WTC11 (cell line): ENCODE data around the gene ATP6V1C2. TPM values are rescaled to one million over a fixed set of nuclear protein-coding genes. Genes with fewer than 3 reads are reported as not detected.

Experiments
- ATAC-seq: fragments of 200-7000 bp; cut with Tn5 transposase; 2 replicates; pipeline ENCODE4 v1.10.0; 2021; ENCODE audit warnings: mild to moderate bottlenecking, moderate library complexity
- CTCF ChIA-PET: fragments of 300-600 bp; sonication (Branson Sonifier 250); formaldehyde crosslinking; loops from one replicate; lab custom pipeline; 2021; ENCODE audit warnings: antibody characterized with exemption; lab: Charles Lee
- POLR2A ChIA-PET: fragments of 350-600 bp; sonication (Branson Sonifier 250); formaldehyde crosslinking; loops from one replicate; lab custom pipeline; 2021; ENCODE audit warnings: antibody characterized with exemption; lab: Charles Lee
- DNase-seq: peaks from one replicate; pipeline ENCODE4 v3.0.0; 2021; ENCODE audit warnings: low spot score
- H3K27ac Mint-ChIP-seq: 2 replicates; pipeline ENCODE4 v1.8.0; 2021; ENCODE audit warnings: mixed read lengths
- H3K27me3 Mint-ChIP-seq: 2 replicates; pipeline ENCODE4 v1.8.0; 2021; ENCODE audit warnings: low read depth, mild to moderate bottlenecking, moderate library complexity, mixed read lengths
- H3K36me3 Mint-ChIP-seq: 2 replicates; pipeline ENCODE4 v1.8.0; 2021; ENCODE audit warnings: mixed read lengths
- H3K4me1 Mint-ChIP-seq: 2 replicates; pipeline ENCODE4 v1.8.0; 2022; ENCODE audit warnings: mixed read lengths
- H3K4me3 Mint-ChIP-seq: 2 replicates; pipeline ENCODE4 v1.8.0; 2021; ENCODE audit warnings: mild to moderate bottlenecking, moderate library complexity, mixed read lengths
- H3K9me3 Mint-ChIP-seq: 2 replicates; pipeline ENCODE4 v1.8.0; 2021; ENCODE audit warnings: mixed read lengths
- ESRRA ChIP-seq: sonication (generic); formaldehyde crosslinking; IDR thresholded peaks from 2 replicates; pipeline ENCODE4 v1.8.1; 2022; ENCODE audit warnings: mild to moderate bottlenecking, missing genetic modification reagents, borderline replicate concordance
- ETV6 ChIP-seq: sonication (generic); formaldehyde crosslinking; IDR thresholded peaks from 2 replicates; pipeline ENCODE4 v1.8.1; 2022; ENCODE audit warnings: mild to moderate bottlenecking, missing genetic modification reagents
- FOXP1 ChIP-seq: sonication (generic); formaldehyde crosslinking; IDR thresholded peaks from 2 replicates; pipeline ENCODE4 v1.8.0; 2022; ENCODE audit warnings: missing genetic modification reagents, mild to moderate bottlenecking, moderate library complexity, borderline replicate concordance
- JAZF1 ChIP-seq: fragments of 250-450 bp; sonication (Bioruptor Pico); IDR thresholded peaks from 2 replicates; pipeline ENCODE4 v1.9.0; 2021; ENCODE audit warnings: moderate library complexity, mild to moderate bottlenecking, inconsistent platforms
- JUN ChIP-seq: sonication (generic); formaldehyde crosslinking; IDR thresholded peaks from 2 replicates; pipeline ENCODE4 v1.8.0; 2023; ENCODE audit warnings: mild to moderate bottlenecking, missing genetic modification reagents
- NR1H2 ChIP-seq: sonication (generic); formaldehyde crosslinking; IDR thresholded peaks from 2 replicates; pipeline ENCODE4 v1.9.0; 2021; ENCODE audit warnings: mild to moderate bottlenecking, moderate library complexity, missing genetic modification reagents
- SOX15 ChIP-seq: fragments of 250-450 bp; sonication (Bioruptor Pico); IDR thresholded peaks from 2 replicates; pipeline ENCODE4 v1.9.0; 2021; ENCODE audit warnings: mild to moderate bottlenecking
- ZNF219 ChIP-seq: sonication (generic); formaldehyde crosslinking; IDR thresholded peaks from 2 replicates; pipeline ENCODE4 v1.8.0; 2023; ENCODE audit warnings: missing genetic modification reagents, mild to moderate bottlenecking, borderline replicate concordance
- total RNA-seq: library from RNA; stranded (reverse); gene quantifications from 3 replicates; pipeline ENCODE4 v1.2.3, GENCODE V29; 2021
- TF ChIP-seq, protein P1 (sequence below): sonication (generic); formaldehyde crosslinking; IDR thresholded peaks from 2 replicates; pipeline ENCODE4 v1.8.0; 2023; ENCODE audit warnings: missing genetic modification reagents, mild to moderate bottlenecking, borderline replicate concordance
- TF ChIP-seq, protein P2 (sequence below): fragments of 250-450 bp; sonication (Bioruptor Pico); IDR thresholded peaks from 2 replicates; pipeline ENCODE4 v1.9.0; 2021; ENCODE audit warnings: mild to moderate bottlenecking, borderline replicate concordance
- TF ChIP-seq, protein P3 (sequence below): sonication (generic); formaldehyde crosslinking; IDR thresholded peaks from 2 replicates; pipeline ENCODE4 v1.8.0; 2023; ENCODE audit warnings: mild to moderate bottlenecking, missing genetic modification reagents
- TF ChIP-seq, protein P4 (sequence below): sonication (generic); formaldehyde crosslinking; conservative IDR thresholded peaks from 2 replicates; pipeline ENCODE4 v1.8.1; 2022; ENCODE audit warnings: mild to moderate bottlenecking, missing genetic modification reagents
- TF ChIP-seq, protein P5 (sequence below): sonication (generic); formaldehyde crosslinking; IDR thresholded peaks from 2 replicates; pipeline ENCODE4 v1.8.1; 2022; ENCODE audit warnings: mild to moderate bottlenecking, missing genetic modification reagents, moderate library complexity, borderline replicate concordance
- TF ChIP-seq, protein P6 (sequence below): sonication (generic); formaldehyde crosslinking; IDR thresholded peaks from 2 replicates; pipeline ENCODE4 v1.8.1; 2022; ENCODE audit warnings: low read depth, mild to moderate bottlenecking, moderate library complexity, missing genetic modification reagents, borderline replicate concordance
- TF ChIP-seq, protein P7 (sequence below): fragments of 250-450 bp; sonication (Bioruptor Pico); IDR thresholded peaks from 2 replicates; pipeline ENCODE4 v1.9.0; 2021; ENCODE audit warnings: mild to moderate bottlenecking

ATP6V1C2 gene
- total RNA-seq, 1 experiment from 2014 or later = 0.42 TPM

DNA sequence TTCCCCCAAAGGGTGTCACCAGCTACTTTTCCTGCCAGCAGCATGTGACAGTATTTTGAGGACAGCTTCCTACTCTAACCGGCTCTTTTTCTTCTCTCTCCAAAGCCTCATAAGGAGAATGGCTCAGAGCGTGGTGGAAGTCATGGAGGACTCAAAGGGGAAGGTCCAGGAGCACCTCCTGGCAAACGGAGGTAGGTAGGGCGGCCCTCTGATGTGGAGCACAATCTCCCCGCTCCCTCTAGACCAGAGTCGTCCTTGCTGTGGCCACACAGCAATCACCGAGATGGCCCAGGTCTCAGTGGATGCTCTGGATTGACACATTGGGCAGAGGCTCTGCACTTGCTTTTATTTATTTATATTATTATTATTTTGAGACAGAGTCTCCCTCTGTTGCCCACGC lies 32.4 kb downstream of the ATP6V1C2 start:
- Mint-ChIP-seq H3K4me3 (no peak overlapping the region), H3K36me3 (no peaks in the 10 kb centered on the region), H3K4me1 (no peaks in the 10 kb centered on the region), H3K27me3 (no peaks in the 10 kb centered on the region), H3K27ac (no peak overlapping the region), H3K9me3 (no peaks in the 10 kb centered on the region)
- POLR2A ChIA-PET = no interaction called here
- no peak for TF ChIP-seq ZNF219 (CRISPR knock-in tag)
- no peak for TF ChIP-seq JUN (CRISPR knock-in tag)
- TF ChIP-seq, protein P1, sequence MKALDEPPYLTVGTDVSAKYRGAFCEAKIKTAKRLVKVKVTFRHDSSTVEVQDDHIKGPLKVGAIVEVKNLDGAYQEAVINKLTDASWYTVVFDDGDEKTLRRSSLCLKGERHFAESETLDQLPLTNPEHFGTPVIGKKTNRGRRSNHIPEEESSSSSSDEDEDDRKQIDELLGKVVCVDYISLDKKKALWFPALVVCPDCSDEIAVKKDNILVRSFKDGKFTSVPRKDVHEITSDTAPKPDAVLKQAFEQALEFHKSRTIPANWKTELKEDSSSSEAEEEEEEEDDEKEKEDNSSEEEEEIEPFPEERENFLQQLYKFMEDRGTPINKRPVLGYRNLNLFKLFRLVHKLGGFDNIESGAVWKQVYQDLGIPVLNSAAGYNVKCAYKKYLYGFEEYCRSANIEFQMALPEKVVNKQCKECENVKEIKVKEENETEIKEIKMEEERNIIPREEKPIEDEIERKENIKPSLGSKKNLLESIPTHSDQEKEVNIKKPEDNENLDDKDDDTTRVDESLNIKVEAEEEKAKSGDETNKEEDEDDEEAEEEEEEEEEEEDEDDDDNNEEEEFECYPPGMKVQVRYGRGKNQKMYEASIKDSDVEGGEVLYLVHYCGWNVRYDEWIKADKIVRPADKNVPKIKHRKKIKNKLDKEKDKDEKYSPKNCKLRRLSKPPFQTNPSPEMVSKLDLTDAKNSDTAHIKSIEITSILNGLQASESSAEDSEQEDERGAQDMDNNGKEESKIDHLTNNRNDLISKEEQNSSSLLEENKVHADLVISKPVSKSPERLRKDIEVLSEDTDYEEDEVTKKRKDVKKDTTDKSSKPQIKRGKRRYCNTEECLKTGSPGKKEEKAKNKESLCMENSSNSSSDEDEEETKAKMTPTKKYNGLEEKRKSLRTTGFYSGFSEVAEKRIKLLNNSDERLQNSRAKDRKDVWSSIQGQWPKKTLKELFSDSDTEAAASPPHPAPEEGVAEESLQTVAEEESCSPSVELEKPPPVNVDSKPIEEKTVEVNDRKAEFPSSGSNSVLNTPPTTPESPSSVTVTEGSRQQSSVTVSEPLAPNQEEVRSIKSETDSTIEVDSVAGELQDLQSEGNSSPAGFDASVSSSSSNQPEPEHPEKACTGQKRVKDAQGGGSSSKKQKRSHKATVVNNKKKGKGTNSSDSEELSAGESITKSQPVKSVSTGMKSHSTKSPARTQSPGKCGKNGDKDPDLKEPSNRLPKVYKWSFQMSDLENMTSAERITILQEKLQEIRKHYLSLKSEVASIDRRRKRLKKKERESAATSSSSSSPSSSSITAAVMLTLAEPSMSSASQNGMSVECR (CRISPR knock-in tag) = no peak
- no peak for TF ChIP-seq SOX15 (CRISPR knock-in tag)
- TF ChIP-seq, protein P2, sequence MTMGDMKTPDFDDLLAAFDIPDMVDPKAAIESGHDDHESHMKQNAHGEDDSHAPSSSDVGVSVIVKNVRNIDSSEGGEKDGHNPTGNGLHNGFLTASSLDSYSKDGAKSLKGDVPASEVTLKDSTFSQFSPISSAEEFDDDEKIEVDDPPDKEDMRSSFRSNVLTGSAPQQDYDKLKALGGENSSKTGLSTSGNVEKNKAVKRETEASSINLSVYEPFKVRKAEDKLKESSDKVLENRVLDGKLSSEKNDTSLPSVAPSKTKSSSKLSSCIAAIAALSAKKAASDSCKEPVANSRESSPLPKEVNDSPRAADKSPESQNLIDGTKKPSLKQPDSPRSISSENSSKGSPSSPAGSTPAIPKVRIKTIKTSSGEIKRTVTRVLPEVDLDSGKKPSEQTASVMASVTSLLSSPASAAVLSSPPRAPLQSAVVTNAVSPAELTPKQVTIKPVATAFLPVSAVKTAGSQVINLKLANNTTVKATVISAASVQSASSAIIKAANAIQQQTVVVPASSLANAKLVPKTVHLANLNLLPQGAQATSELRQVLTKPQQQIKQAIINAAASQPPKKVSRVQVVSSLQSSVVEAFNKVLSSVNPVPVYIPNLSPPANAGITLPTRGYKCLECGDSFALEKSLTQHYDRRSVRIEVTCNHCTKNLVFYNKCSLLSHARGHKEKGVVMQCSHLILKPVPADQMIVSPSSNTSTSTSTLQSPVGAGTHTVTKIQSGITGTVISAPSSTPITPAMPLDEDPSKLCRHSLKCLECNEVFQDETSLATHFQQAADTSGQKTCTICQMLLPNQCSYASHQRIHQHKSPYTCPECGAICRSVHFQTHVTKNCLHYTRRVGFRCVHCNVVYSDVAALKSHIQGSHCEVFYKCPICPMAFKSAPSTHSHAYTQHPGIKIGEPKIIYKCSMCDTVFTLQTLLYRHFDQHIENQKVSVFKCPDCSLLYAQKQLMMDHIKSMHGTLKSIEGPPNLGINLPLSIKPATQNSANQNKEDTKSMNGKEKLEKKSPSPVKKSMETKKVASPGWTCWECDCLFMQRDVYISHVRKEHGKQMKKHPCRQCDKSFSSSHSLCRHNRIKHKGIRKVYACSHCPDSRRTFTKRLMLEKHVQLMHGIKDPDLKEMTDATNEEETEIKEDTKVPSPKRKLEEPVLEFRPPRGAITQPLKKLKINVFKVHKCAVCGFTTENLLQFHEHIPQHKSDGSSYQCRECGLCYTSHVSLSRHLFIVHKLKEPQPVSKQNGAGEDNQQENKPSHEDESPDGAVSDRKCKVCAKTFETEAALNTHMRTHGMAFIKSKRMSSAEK (CRISPR knock-in tag) = no peak
- TF ChIP-seq JAZF1 = no peak
- no peak for TF ChIP-seq NR1H2 (CRISPR knock-in tag)
- TF ChIP-seq, protein P3, sequence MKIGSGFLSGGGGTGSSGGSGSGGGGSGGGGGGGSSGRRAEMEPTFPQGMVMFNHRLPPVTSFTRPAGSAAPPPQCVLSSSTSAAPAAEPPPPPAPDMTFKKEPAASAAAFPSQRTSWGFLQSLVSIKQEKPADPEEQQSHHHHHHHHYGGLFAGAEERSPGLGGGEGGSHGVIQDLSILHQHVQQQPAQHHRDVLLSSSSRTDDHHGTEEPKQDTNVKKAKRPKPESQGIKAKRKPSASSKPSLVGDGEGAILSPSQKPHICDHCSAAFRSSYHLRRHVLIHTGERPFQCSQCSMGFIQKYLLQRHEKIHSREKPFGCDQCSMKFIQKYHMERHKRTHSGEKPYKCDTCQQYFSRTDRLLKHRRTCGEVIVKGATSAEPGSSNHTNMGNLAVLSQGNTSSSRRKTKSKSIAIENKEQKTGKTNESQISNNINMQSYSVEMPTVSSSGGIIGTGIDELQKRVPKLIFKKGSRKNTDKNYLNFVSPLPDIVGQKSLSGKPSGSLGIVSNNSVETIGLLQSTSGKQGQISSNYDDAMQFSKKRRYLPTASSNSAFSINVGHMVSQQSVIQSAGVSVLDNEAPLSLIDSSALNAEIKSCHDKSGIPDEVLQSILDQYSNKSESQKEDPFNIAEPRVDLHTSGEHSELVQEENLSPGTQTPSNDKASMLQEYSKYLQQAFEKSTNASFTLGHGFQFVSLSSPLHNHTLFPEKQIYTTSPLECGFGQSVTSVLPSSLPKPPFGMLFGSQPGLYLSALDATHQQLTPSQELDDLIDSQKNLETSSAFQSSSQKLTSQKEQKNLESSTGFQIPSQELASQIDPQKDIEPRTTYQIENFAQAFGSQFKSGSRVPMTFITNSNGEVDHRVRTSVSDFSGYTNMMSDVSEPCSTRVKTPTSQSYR (CRISPR knock-in tag) = no peak
- no peak for TF ChIP-seq FOXP1 (CRISPR knock-in tag)
- TF ChIP-seq, protein P4, sequence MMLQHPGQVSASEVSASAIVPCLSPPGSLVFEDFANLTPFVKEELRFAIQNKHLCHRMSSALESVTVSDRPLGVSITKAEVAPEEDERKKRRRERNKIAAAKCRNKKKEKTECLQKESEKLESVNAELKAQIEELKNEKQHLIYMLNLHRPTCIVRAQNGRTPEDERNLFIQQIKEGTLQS = no peak
- TF ChIP-seq, protein P5, sequence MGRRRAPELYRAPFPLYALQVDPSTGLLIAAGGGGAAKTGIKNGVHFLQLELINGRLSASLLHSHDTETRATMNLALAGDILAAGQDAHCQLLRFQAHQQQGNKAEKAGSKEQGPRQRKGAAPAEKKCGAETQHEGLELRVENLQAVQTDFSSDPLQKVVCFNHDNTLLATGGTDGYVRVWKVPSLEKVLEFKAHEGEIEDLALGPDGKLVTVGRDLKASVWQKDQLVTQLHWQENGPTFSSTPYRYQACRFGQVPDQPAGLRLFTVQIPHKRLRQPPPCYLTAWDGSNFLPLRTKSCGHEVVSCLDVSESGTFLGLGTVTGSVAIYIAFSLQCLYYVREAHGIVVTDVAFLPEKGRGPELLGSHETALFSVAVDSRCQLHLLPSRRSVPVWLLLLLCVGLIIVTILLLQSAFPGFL (CRISPR knock-in tag) = no peak
- DNase-seq = no peak
- no peak for ATAC-seq
- CTCF ChIA-PET = no interaction called here

DNA sequence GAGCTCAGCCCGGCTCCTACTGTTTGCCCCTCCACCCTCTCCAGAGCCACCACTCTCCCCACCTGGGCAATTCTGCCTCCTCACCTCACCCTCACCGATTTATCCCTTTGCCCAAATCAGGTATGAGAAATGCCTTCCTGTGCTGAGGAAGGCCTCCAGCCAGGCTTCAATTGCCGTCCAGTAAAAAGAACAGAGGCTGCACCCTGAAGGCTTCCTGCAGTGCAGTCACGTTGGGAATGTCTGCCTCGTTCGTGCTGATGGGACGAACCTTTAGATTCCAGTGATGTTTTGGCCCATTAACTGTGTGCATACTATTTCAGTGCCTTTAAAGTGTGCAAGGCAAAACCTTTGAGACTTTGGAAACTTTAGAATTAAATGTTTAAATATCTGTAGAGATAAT lies 34.2 kb downstream of the ATP6V1C2 start:
- no peaks in the 10 kb centered on the region for H3K36me3 Mint-ChIP-seq
- no peak for ATAC-seq
- CTCF ChIA-PET = no interaction called here
- TF ChIP-seq, protein P4 = no peak
- no peak for TF ChIP-seq ETV6
- TF ChIP-seq SOX15 (CRISPR knock-in tag) = no peak
- no peak for TF ChIP-seq ESRRA
- TF ChIP-seq, protein P6, sequence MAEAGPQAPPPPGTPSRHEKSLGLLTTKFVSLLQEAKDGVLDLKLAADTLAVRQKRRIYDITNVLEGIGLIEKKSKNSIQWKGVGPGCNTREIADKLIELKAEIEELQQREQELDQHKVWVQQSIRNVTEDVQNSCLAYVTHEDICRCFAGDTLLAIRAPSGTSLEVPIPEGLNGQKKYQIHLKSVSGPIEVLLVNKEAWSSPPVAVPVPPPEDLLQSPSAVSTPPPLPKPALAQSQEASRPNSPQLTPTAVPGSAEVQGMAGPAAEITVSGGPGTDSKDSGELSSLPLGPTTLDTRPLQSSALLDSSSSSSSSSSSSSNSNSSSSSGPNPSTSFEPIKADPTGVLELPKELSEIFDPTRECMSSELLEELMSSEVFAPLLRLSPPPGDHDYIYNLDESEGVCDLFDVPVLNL = no peak
- TF ChIP-seq, protein P7, sequence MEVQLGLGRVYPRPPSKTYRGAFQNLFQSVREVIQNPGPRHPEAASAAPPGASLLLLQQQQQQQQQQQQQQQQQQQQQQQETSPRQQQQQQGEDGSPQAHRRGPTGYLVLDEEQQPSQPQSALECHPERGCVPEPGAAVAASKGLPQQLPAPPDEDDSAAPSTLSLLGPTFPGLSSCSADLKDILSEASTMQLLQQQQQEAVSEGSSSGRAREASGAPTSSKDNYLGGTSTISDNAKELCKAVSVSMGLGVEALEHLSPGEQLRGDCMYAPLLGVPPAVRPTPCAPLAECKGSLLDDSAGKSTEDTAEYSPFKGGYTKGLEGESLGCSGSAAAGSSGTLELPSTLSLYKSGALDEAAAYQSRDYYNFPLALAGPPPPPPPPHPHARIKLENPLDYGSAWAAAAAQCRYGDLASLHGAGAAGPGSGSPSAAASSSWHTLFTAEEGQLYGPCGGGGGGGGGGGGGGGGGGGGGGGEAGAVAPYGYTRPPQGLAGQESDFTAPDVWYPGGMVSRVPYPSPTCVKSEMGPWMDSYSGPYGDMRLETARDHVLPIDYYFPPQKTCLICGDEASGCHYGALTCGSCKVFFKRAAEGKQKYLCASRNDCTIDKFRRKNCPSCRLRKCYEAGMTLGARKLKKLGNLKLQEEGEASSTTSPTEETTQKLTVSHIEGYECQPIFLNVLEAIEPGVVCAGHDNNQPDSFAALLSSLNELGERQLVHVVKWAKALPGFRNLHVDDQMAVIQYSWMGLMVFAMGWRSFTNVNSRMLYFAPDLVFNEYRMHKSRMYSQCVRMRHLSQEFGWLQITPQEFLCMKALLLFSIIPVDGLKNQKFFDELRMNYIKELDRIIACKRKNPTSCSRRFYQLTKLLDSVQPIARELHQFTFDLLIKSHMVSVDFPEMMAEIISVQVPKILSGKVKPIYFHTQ (CRISPR knock-in tag) = no peak

More for the DNA sequence above, 34.2 kb downstream of the ATP6V1C2 start:
- no peak for DNase-seq
- Mint-ChIP-seq H3K27ac (no peak overlapping the region), H3K9me3 (no peaks in the 10 kb centered on the region), H3K4me3 (no peak overlapping the region), H3K4me1 (no peaks in the 10 kb centered on the region), H3K27me3 (no peaks in the 10 kb centered on the region)
- POLR2A ChIA-PET = interaction anchor here (0.6 kb wide), 1 partner anchor 301 kb away, joined by 3 read pairs; no protein-coding TSS in a partner anchor
